Measurements from ENCODE around the gene UQCR10.

DNA sequence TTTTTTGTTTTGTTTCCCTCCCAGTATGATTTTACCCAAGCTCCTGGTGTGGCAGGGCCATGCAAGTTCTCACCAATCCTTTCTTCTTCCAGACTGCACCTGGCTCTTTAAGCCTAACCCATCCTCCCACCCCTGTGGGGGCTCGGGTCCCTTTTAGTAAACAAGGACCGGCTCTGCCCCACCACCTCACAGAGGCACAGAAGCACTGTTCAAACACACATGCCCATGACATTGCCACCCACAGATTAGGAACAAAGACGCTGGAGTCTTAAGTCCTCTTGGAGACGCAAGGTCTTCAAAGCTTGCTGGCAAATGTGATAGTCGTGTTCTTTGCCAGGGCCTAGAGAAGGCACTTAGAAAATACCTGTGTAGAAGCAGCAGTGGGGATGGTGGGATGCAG lies 18.9 kb downstream of the UQCR10 start:
- TF ChIP-seq, protein P1, sequence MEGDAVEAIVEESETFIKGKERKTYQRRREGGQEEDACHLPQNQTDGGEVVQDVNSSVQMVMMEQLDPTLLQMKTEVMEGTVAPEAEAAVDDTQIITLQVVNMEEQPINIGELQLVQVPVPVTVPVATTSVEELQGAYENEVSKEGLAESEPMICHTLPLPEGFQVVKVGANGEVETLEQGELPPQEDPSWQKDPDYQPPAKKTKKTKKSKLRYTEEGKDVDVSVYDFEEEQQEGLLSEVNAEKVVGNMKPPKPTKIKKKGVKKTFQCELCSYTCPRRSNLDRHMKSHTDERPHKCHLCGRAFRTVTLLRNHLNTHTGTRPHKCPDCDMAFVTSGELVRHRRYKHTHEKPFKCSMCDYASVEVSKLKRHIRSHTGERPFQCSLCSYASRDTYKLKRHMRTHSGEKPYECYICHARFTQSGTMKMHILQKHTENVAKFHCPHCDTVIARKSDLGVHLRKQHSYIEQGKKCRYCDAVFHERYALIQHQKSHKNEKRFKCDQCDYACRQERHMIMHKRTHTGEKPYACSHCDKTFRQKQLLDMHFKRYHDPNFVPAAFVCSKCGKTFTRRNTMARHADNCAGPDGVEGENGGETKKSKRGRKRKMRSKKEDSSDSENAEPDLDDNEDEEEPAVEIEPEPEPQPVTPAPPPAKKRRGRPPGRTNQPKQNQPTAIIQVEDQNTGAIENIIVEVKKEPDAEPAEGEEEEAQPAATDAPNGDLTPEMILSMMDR (IDR thresholded peaks at IDR 0.05), result no peak
- no peak for TF ChIP-seq POLR2AphosphoS5 (IDR thresholded peaks at IDR 0.05)
- no peak for TF ChIP-seq POLR2A (IDR thresholded peaks at IDR 0.05)
